Brain microvascular endothelial cell (primary cell): ENCODE results near the gene CDH13.

Source experiments
- DNase-seq: peaks from one replicate; pipeline ENCODE4 v3.0.0-alpha.2; 2020
- H3K27ac ChIP-seq: fragments of 250-450 bp; sonication (Bioruptor Pico); 2 replicates; pipeline ENCODE4 v1.5.1; 2020; ENCODE audit warnings: mild to moderate bottlenecking, moderate library complexity
- H3K27me3 ChIP-seq: fragments of 250-450 bp; sonication (Bioruptor Pico); replicated peaks from 2 replicates; pipeline ENCODE4 v1.5.1; 2020; ENCODE audit warnings: mild to moderate bottlenecking
- H3K36me3 ChIP-seq: fragments of 250-450 bp; sonication (Bioruptor Pico); replicated peaks from 2 replicates; pipeline ENCODE4 v1.5.1; 2020; ENCODE audit warnings: mild to moderate bottlenecking
- H3K4me3 ChIP-seq: 2 replicates; pipeline ENCODE4 v1.5.1; 2011; ENCODE audit warnings: low read depth, mild to moderate bottlenecking, control low read depth, low read length, moderate library complexity
- in situ Hi-C: cut with HindIII; loops from 2 replicates; pipeline ENCODE4 v1.10.0; 2017; ENCODE audit warnings: low sequenced_read_pairs, low pct_ligation_motif_present
- TF ChIP-seq, protein P1 (sequence below): IDR thresholded peaks from 2 replicates; pipeline ENCODE4 v1.5.1; 2011; ENCODE audit warnings: low read depth, mild to moderate bottlenecking, moderate library complexity, low read length, control low read depth, inconsistent platforms; ENCODE audit errors: missing control alignments

The CDH13 gene

DNA sequence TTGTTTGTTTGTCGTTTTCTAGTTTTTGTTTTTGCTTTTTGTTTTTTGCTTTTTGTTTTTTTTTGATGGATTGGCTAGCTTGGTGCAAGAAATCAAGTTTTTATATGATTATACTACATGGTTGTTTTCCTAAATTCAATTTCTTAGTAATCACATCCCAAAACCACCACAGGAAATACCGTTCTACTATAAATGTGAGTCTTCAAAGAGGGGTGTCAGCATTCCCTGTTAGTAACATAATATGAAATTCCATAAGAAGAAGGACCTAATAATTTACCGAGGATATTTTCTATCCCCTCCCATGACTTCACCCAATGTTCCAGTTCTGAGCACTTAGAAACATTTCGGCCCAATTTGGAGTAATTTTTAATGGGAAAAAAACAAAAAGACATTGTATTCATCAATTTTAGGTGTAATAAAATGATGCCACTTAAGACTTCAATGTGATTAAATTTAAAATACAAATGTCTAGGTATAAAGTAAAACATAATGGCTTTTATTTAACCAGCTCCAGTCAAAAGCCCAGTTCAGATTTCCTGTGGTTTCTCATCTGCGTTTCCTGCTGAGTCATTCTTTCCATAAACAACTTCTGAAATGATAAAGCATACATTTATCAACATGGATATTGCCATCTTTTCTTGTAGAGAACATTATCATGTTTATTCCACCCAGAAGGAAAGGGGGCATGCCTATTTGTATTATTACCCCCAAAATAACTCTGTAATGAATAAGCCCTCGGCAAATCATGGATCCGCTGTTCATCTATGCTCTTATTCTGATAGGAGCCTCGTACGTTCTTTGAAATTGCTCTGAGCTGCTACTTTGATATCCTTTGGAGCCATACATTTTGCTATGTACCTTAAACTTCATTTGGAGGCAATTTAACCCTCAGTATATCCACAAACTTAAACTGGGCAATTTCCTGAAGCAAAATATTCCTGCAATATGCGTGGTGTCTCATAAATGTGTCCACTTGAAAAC is 1209.1 kb downstream of the CDH13 start:
- DNase-seq, result peak; percentile 59
- TF ChIP-seq, protein P1, sequence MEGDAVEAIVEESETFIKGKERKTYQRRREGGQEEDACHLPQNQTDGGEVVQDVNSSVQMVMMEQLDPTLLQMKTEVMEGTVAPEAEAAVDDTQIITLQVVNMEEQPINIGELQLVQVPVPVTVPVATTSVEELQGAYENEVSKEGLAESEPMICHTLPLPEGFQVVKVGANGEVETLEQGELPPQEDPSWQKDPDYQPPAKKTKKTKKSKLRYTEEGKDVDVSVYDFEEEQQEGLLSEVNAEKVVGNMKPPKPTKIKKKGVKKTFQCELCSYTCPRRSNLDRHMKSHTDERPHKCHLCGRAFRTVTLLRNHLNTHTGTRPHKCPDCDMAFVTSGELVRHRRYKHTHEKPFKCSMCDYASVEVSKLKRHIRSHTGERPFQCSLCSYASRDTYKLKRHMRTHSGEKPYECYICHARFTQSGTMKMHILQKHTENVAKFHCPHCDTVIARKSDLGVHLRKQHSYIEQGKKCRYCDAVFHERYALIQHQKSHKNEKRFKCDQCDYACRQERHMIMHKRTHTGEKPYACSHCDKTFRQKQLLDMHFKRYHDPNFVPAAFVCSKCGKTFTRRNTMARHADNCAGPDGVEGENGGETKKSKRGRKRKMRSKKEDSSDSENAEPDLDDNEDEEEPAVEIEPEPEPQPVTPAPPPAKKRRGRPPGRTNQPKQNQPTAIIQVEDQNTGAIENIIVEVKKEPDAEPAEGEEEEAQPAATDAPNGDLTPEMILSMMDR, result no peak
- Histone ChIP-seq H3K36me3 (no peaks in the 10 kb centered on the region), H3K27ac (peak overlapping the region; percentile 25), H3K4me3 (no peak overlapping the region), H3K27me3 (no peaks in the 10 kb centered on the region)
- in situ Hi-C loops, result no loop called here

DNA sequence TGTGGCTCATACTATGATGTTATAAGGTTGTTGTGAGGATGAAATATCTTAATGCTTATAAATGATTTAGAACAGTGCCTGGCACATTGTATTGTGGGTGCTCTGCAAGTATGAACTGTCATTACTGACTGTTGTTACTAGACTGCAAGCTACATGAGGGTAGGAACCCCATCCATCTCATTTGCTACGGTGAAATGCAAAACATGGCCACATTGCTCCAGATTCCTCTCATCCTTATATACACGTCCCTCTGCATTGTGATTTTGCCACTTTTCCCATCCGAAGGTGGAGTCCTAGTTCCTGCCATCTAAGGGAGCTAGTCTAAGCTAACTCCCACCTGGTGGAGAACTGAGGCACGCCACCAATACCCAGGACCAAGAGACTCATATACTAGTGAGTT is 1210.8 kb downstream of the CDH13 start:
- in situ Hi-C loops, result no loop called here
- H3K27me3 ChIP-seq, result no peaks in the 10 kb centered on the region
- DNase-seq, result no peak
- no peaks in the 10 kb centered on the region for H3K36me3 ChIP-seq
- H3K27ac ChIP-seq, result no peak overlapping the region
- TF ChIP-seq, protein P1, result no peak
- H3K4me3 ChIP-seq, result no peak overlapping the region

DNA sequence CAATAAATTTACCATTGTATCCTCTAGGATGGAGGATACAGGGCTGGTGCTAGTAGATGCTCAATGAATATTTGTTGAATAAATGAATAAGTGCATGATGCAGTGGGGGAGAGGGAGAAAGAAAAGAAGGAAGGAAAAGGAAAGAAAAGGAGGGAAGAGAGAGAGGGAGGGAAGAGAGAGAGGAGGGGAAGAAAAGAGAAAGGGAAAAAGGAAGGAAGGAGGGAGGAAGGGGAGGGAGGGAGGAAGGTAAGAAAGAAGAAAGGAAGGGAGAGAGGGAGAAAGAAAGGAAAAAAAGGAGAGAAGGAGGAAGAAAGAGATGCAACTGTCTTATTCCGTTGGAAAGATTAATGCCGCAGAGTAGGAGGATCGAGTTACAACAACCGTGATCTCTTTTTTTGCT is 1211.4 kb downstream of the CDH13 start:
- no peaks in the 10 kb centered on the region for H3K36me3 ChIP-seq
- no peak overlapping the region for H3K4me3 ChIP-seq
- TF ChIP-seq, protein P1, result no peak
- DNase-seq, result no peak
- H3K27me3 ChIP-seq, result no peaks in the 10 kb centered on the region
- in situ Hi-C loops, result no loop called here
- no peak overlapping the region for H3K27ac ChIP-seq

DNA sequence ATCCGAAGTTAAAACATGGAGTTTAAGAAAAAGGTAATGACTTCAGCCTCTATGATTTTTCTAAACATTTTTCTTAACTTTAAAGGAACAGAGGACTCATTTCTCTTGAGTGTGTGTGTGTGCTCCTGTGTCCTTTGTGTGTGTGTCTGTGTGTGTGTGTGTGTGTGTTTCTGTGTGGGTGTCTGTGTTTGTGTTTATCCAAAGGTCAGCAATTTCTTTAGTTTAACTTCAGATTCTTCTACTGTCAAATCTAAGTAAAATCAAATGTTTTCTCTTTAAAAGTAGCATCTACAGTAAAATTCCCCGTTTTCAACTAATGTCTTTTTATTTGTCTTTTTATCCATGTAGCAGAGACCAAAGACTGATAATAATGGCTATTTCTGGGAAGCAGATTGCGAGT is 1212.8 kb downstream of the CDH13 start:
- no peak overlapping the region for H3K4me3 ChIP-seq
- DNase-seq, result no peak
- H3K27me3 ChIP-seq, result no peaks in the 10 kb centered on the region
- in situ Hi-C loops, result no loop called here
- no peak overlapping the region for H3K27ac ChIP-seq
- TF ChIP-seq, protein P1, result no peak
- no peaks in the 10 kb centered on the region for H3K36me3 ChIP-seq

DNA sequence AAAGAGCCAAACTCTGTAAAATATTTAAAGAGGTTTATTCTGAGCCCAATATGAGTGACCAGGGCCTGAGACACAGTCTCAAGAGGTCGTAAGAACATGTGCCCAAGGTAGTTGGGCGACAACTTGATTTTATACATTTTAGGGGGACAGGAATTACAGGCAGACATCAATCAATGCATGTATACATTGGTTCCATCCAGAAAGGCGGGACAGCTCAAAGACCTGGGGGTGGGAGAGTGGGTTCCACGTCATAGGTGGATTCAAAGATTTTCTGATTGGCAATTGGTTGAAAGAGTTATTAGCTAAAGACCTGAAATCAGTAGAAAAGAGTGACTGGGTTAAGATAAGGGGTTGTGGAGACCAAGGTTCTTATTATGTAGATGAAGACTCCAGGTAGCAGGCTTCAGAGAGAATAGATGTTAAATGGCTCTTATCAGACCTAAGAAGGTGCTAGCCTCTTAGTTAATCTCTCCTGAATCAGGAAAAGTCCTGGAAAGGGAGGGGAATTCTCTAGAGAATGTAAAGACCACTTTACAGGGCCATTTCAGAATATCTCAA is 1213.4 kb downstream of the CDH13 start:
- Histone ChIP-seq H3K36me3 (no peaks in the 10 kb centered on the region), H3K27me3 (no peaks in the 10 kb centered on the region), H3K4me3 (no peak overlapping the region), H3K27ac (no peak overlapping the region)
- TF ChIP-seq, protein P1, result no peak
- DNase-seq, result no peak
- in situ Hi-C loops, result no loop called here
